WERI-Rb-1 (cell line): ENCODE results near the gene ACTR2.
A peak's percentile ranks its signal among the peaks of the same experiment; 100 is the strongest.

Experiments used
- DNase-seq: peaks from one replicate; pipeline ENCODE4 v3.0.0-alpha.2; 2020
- H3K27ac ChIP-seq: fragments of 250-450 bp; sonication (Bioruptor Pico); 2 replicates; pipeline ENCODE4 v1.5.1; 2020; ENCODE audit warnings: mild to moderate bottlenecking, moderate library complexity
- H3K27me3 ChIP-seq: fragments of 250-450 bp; sonication (Bioruptor Pico); 2 replicates; pipeline ENCODE4 v1.5.1; 2021; ENCODE audit warnings: mild to moderate bottlenecking, low read depth, moderate library complexity; ENCODE audit not compliant: insufficient read depth, severe bottlenecking
- H3K36me3 ChIP-seq: fragments of 250-450 bp; sonication (Bioruptor Pico); 2 replicates; pipeline ENCODE4 v1.5.1; 2020; ENCODE audit warnings: mild to moderate bottlenecking, moderate library complexity
- H3K4me3 ChIP-seq: 2 replicates; pipeline ENCODE4 v1.5.1; 2011; ENCODE audit warnings: low read depth, mild to moderate bottlenecking, control low read depth, low read length
- H3K9me3 ChIP-seq: fragments of 250-450 bp; sonication (Bioruptor Pico); 2 replicates; pipeline ENCODE4 v1.5.1; 2021; ENCODE audit warnings: mild to moderate bottlenecking, moderate library complexity; ENCODE audit not compliant: severe bottlenecking
- CTCF ChIP-seq: IDR thresholded peaks from 2 replicates; pipeline ENCODE4 v1.5.1; 2011; ENCODE audit warnings: low read depth, mild to moderate bottlenecking, control low read depth, inconsistent platforms, low read length

Gene ACTR2

GRCh38 chr2:65317841-65318240, 90.2 kb downstream of the ACTR2 start:
- H3K4me3 ChIP-seq = no peak overlapping the region
- no peak for TF ChIP-seq CTCF
- peaks cover 26% of the 10 kb centered on the region for H3K36me3 ChIP-seq
- H3K27ac ChIP-seq = no peak overlapping the region
- no peaks in the 10 kb centered on the region for H3K27me3 ChIP-seq
- no peak for DNase-seq
- H3K9me3 ChIP-seq = no peaks in the 10 kb centered on the region

GRCh38 chr2:65319072-65319673, 91.5 kb downstream of the ACTR2 start:
- no peaks in the 10 kb centered on the region for H3K9me3 ChIP-seq
- H3K4me3 ChIP-seq = no peak overlapping the region
- no peaks in the 10 kb centered on the region for H3K27me3 ChIP-seq
- peaks cover 15% of the 10 kb centered on the region for H3K36me3 ChIP-seq
- H3K27ac ChIP-seq = no peak overlapping the region
- DNase-seq = no peak
- TF ChIP-seq CTCF = no peak

- Histone ChIP-seq H3K9me3 (no peaks in the 10 kb centered on the region), H3K27me3 (no peaks in the 10 kb centered on the region), H3K27ac (no peak overlapping the region), H3K36me3 (peaks cover 12% of the 10 kb centered on the region), H3K4me3 (no peak overlapping the region)
- no peak for TF ChIP-seq CTCF
- no peak for DNase-seq
Measured at GRCh38 chr2:65319674-65320041, 92.0 kb downstream of the ACTR2 start.

- no peak overlapping the region for H3K27ac ChIP-seq
Measured at GRCh38 chr2:65320042-65320725, 92.6 kb downstream of the ACTR2 start.

More at GRCh38 chr2:65320042-65320725, 92.6 kb downstream of the ACTR2 start:
- Histone ChIP-seq H3K9me3 (no peaks in the 10 kb centered on the region), H3K36me3 (peaks cover 10% of the 10 kb centered on the region), H3K27me3 (no peaks in the 10 kb centered on the region), H3K4me3 (no peak overlapping the region)
- TF ChIP-seq CTCF = peak; percentile 51
- DNase-seq = no peak
